H1 (cell line): Measurements from ENCODE around the gene ZFPL1. TPM values are rescaled to one million over a fixed set of nuclear protein-coding genes. Genes with fewer than 3 reads are reported as not detected.

Experiments
- CTCF ChIA-PET: fragments of 300-600 bp; sonication (Branson Sonifier 250); formaldehyde crosslinking; loops from one replicate; lab custom pipeline; 2021; ENCODE audit not compliant: partially characterized antibody; lab: Charles Lee
- POLR2A ChIA-PET: fragments of 300-600 bp; sonication (Branson Sonifier 250); formaldehyde crosslinking; loops from one replicate; lab custom pipeline; 2021; ENCODE audit warnings: inconsistent platforms; ENCODE audit not compliant: partially characterized antibody; lab: Charles Lee
- DNase-seq, 2 experiments: peaks; one replicate each; pipeline versions ENCODE4 v3.0.0 to v3.0.0-alpha.2; 2010 to 2022; ENCODE audit warnings: low spot score in 2 of 2, low read depth in 1 of 2, mixed read lengths in 1 of 2
- FAIRE-seq: peaks from 2 replicates; lab custom pipeline; 2011; peaks lifted over from hg19 to GRCh38; lab: Jason Lieb, UNC
- H2AFZ ChIP-seq: 2 replicates; pipeline ENCODE4 v1.8.1; 2012; ENCODE audit warnings: low read length, inconsistent platforms
- H2AK5ac ChIP-seq: 2 replicates; pipeline ENCODE4 v1.6.1; 2013; ENCODE audit warnings: low read depth, low read length
- H2BK120ac ChIP-seq: replicated peaks from 2 replicates; pipeline ENCODE3; 2013; ENCODE audit warnings: low read depth, low read length, inconsistent platforms
- H2BK12ac ChIP-seq: 2 replicates; pipeline ENCODE4 v1.6.1; 2013; ENCODE audit warnings: low read depth, low read length
- H2BK15ac ChIP-seq: 2 replicates; pipeline ENCODE4 v1.6.1; 2013; ENCODE audit warnings: low read length
- H2BK20ac ChIP-seq: 2 replicates; pipeline ENCODE4 v1.6.1; 2013; ENCODE audit warnings: low read length
- H2BK5ac ChIP-seq: 2 replicates; pipeline ENCODE4 v1.6.1; 2013; ENCODE audit warnings: low read depth, low read length
- H3K14ac ChIP-seq: 2 replicates; pipeline ENCODE4 v1.6.1; 2013; ENCODE audit warnings: inconsistent platforms; ENCODE audit not compliant: insufficient read length
- H3K18ac ChIP-seq: 2 replicates; pipeline ENCODE4 v1.6.1; 2013; ENCODE audit warnings: low read length; ENCODE audit errors: extremely low read depth
- H3K23ac ChIP-seq: 2 replicates; pipeline ENCODE4 v1.6.1; 2013; ENCODE audit warnings: inconsistent platforms; ENCODE audit not compliant: insufficient read length
- H3K23me2 ChIP-seq: 2 replicates; pipeline ENCODE4 v1.6.1; 2013; ENCODE audit warnings: low read depth, low read length
- H3K27ac ChIP-seq: 2 replicates; pipeline ENCODE4 v1.6.1; 2011; ENCODE audit warnings: low read depth, low read length, inconsistent platforms
- H3K27me3 ChIP-seq, 4 experiments: replicated peaks in 1 of 4; 1 replicate in 1 of 4; 2 replicates in 3 of 4; pipeline versions ENCODE4 v1.6.1 to v1.8.1; 2011 to 2013; ENCODE audit warnings: low read length in 3 of 4, mild to moderate bottlenecking in 3 of 4, inconsistent platforms in 2 of 4, mixed read lengths in 2 of 4, moderate library complexity in 1 of 4; ENCODE audit not compliant: control insufficient read depth in 3 of 4, insufficient read depth in 3 of 4; ENCODE audit errors: extremely low read depth in 1 of 4
- H3K36me3 ChIP-seq, 4 experiments: 2 replicates each; pipeline versions ENCODE4 v1.6.1 to v1.8.1; 2011 to 2013; ENCODE audit warnings: mild to moderate bottlenecking in 4 of 4, low read length in 3 of 4, moderate library complexity in 2 of 4, control low read depth in 1 of 4, inconsistent platforms in 1 of 4; ENCODE audit not compliant: insufficient read depth in 4 of 4, control insufficient read depth in 2 of 4
- H3K4ac ChIP-seq: replicated peaks from 2 replicates; pipeline ENCODE3; 2013; ENCODE audit warnings: low read length, low read depth, mixed read lengths, inconsistent platforms; ENCODE audit not compliant: insufficient read length
- H3K4me1 ChIP-seq, 4 experiments: replicated peaks in 1 of 4; 1 replicate in 1 of 4; 2 replicates in 3 of 4; pipeline versions ENCODE4 v1.6.1 to v1.8.1; 2011 to 2013; ENCODE audit warnings: low read length in 3 of 4, inconsistent platforms in 2 of 4, mixed read lengths in 1 of 4; ENCODE audit not compliant: insufficient read depth in 4 of 4, control insufficient read depth in 3 of 4
- H3K4me2 ChIP-seq, 2 experiments: 2 replicates each; pipeline versions ENCODE4 v1.6.1 to v1.8.1; 2011 to 2013; ENCODE audit warnings: low read depth in 2 of 2, low read length in 2 of 2, control low read depth in 1 of 2, inconsistent platforms in 1 of 2, mild to moderate bottlenecking in 1 of 2; ENCODE audit not compliant: insufficient read depth in 1 of 2
- H3K4me3 ChIP-seq, 4 experiments: fragments of 200-600, 300-600 bp in 1 of 4; sonication (generic), shearing (Covaris generic), sonication (Bioruptor Twin) in 1 of 4; 2 replicates each; pipeline versions ENCODE4 v1.5.1 to v1.8.1; 2011 to 2016; ENCODE audit warnings: low read length in 4 of 4, low read depth in 3 of 4, control low read depth in 2 of 4, inconsistent platforms in 2 of 4, mild to moderate bottlenecking in 2 of 4, mixed read lengths in 1 of 4, moderate library complexity in 1 of 4; ENCODE audit not compliant: insufficient read depth in 2 of 4; ENCODE audit errors: extremely low read depth in 1 of 4
- H3K56ac ChIP-seq: replicated peaks from 2 replicates; pipeline ENCODE3; 2013; ENCODE audit warnings: low read depth, mild to moderate bottlenecking, mixed read lengths, low read length, inconsistent platforms; ENCODE audit not compliant: insufficient read length
- H3K79me1 ChIP-seq: 2 replicates; pipeline ENCODE4 v1.6.1; 2013; ENCODE audit warnings: low read depth, low read length, control low read depth
- H3K79me2 ChIP-seq, 2 experiments: 2 replicates each; pipeline versions ENCODE4 v1.6.1 to v1.8.1; 2012 to 2013; ENCODE audit warnings: low read length in 2 of 2, mild to moderate bottlenecking in 2 of 2, inconsistent platforms in 1 of 2; ENCODE audit not compliant: insufficient read depth in 2 of 2, control insufficient read depth in 1 of 2
- H3K9ac ChIP-seq, 4 experiments: replicated peaks in 1 of 4; 1 replicate in 1 of 4; 2 replicates in 3 of 4; pipeline versions ENCODE4 v1.6.1 to v1.8.1; 2011 to 2013; ENCODE audit warnings: low read depth in 3 of 4, low read length in 3 of 4, control low read depth in 2 of 4, mild to moderate bottlenecking in 2 of 4, moderate library complexity in 2 of 4, inconsistent platforms in 1 of 4; ENCODE audit errors: extremely low read depth in 1 of 4
- H3K9me3 ChIP-seq, 2 experiments: 2 replicates each; pipeline versions ENCODE4 v1.6.1 to v1.8.1; 2012 to 2013; ENCODE audit warnings: mild to moderate bottlenecking in 2 of 2, moderate library complexity in 2 of 2, control low read depth in 1 of 2, inconsistent platforms in 1 of 2, low read depth in 1 of 2, low read length in 1 of 2, mixed read lengths in 1 of 2; ENCODE audit not compliant: insufficient read depth in 2 of 2
- H4K20me1 ChIP-seq, 2 experiments: replicated peaks in 1 of 2; 2 replicates each; pipeline versions ENCODE3 to v1.8.1; 2011 to 2013; ENCODE audit warnings: inconsistent platforms in 2 of 2, low read length in 2 of 2, mild to moderate bottlenecking in 1 of 2; ENCODE audit not compliant: insufficient read depth in 2 of 2, control insufficient read depth in 1 of 2
- H4K5ac ChIP-seq: 2 replicates; pipeline ENCODE4 v1.6.1; 2013; ENCODE audit warnings: low read length, low read depth, mixed read lengths, inconsistent platforms; ENCODE audit not compliant: insufficient read length
- H4K8ac ChIP-seq: 2 replicates; pipeline ENCODE4 v1.8.0; 2013; ENCODE audit warnings: mild to moderate bottlenecking, moderate library complexity, low read length, inconsistent platforms; ENCODE audit not compliant: insufficient read depth; ENCODE audit errors: extremely low read depth
- H4K91ac ChIP-seq: replicated peaks from 2 replicates; pipeline ENCODE3; 2013; ENCODE audit warnings: low read length, mixed read lengths, inconsistent platforms; ENCODE audit not compliant: insufficient read length
- RAD21 ChIP-seq, 2 experiments: IDR thresholded peaks in 1 of 2; conservative IDR thresholded peaks in 1 of 2; 2 replicates each; pipeline ENCODE4 v1.6.1; 2011; ENCODE audit warnings: low read depth in 2 of 2, low read length in 2 of 2, improper control_type of control experiment in 1 of 2, inconsistent platforms in 1 of 2, mild to moderate bottlenecking in 1 of 2, moderate library complexity in 1 of 2
- SIX5 ChIP-seq: IDR thresholded peaks from 2 replicates; pipeline ENCODE4 v1.6.1; 2011; ENCODE audit warnings: mild to moderate bottlenecking, low read depth, low read length
- TAF7 ChIP-seq: optimal IDR thresholded peaks from 2 replicates; pipeline ENCODE3; 2011; ENCODE audit warnings: low read depth, mild to moderate bottlenecking, inconsistent platforms, low read length, moderate library complexity, borderline replicate concordance
- TCF12 ChIP-seq: IDR thresholded peaks from 2 replicates; pipeline ENCODE4 v1.6.1; 2011; ENCODE audit warnings: low read depth, mild to moderate bottlenecking, low read length
- WGBS, 2 experiments: shearing (Covaris generic) in 1 of 2; methylation state at CpG; one replicate each; pipeline versions ENCODE4 v1.1.6 to v1.1.7; 2013 to 2015; ENCODE audit warnings: low lambda C conversion rate in 2 of 2, mixed read lengths in 2 of 2, inconsistent platforms in 1 of 2, low coverage in 1 of 2, missing lambda C conversion rate in 1 of 2; ENCODE audit not compliant: insufficient replicate concordance in 2 of 2, insufficient coverage in 1 of 2, insufficient read length in 1 of 2; ENCODE audit errors: extremely low coverage in 1 of 2, missing lambda C conversion rate in 1 of 2; 5-methylcytosine and 5-hydroxymethylcytosine counted together
- polyA plus RNA-seq, 7 experiments: library from polyadenylated mRNA; depleted of rRNA in 3 of 7; stranded (reverse) in 5 of 7; unstranded in 2 of 7; fragments of >200 nt in 5 of 7; fragments of 200-250 nt in 2 of 7; gene quantifications; 1 replicate in 5 of 7; 2 replicates in 1 of 7; 4 replicates in 1 of 7; pipeline versions ENCODE4 v1.2.1 to v1.2.3, GENCODE V29; 2011 to 2013; ENCODE audit warnings: missing spikeins in 2 of 7, mixed read lengths in 2 of 7
- total RNA-seq: library from RNA; stranded (reverse); fragmentation: NEBNext Ultra II Directional; extraction: Animal tissue kit (Norgen Biotek cat#: 25700); gene quantifications from 2 replicates; pipeline ENCODE4 v1.2.1, GENCODE V29; 2021

The ZFPL1 gene
- total and polyA plus RNA-seq, 2 of the 8 experiments (the other 6 are each of a cell fraction or from before 2014, with no cell fraction given), result 21.5 to 76.8 TPM

- Histone ChIP-seq H3K79me2 (no peaks in the 10 kb centered on the region), H2BK5ac (no peak overlapping the region), H3K14ac (no peak overlapping the region), H3K18ac (no peak overlapping the region), H3K9me3 (no peaks in the 10 kb centered on the region), H2AFZ (no peak overlapping the region), H2BK20ac (no peak overlapping the region), H4K8ac (no peak overlapping the region), H3K27ac (no peak overlapping the region), H3K4me2 (no peak overlapping the region), H3K9ac (no peak overlapping the region), H3K79me1 (no peaks in the 10 kb centered on the region), H3K4me3 (no peak overlapping the region), H4K20me1 (no peaks in the 10 kb centered on the region), H2BK12ac (no peak overlapping the region), H4K91ac (no peak overlapping the region), H3K23ac (no peak overlapping the region), H3K56ac (no peak overlapping the region), H4K5ac (no peak overlapping the region), H3K23me2 (no peaks in the 10 kb centered on the region; the same call in 1 of the 2 replicates), H3K4me1 (peaks cover 0 to 10% (median 7%) of the 10 kb centered on the region in 4 experiments; a peak in 5 of 7 replicates), H2AK5ac (no peak overlapping the region), H3K27me3 (peaks cover 0 to 9% (median 3%) of the 10 kb centered on the region in 4 experiments; a peak in 3 of 7 replicates), H3K36me3 (no peaks in the 10 kb centered on the region), H3K4ac (no peak overlapping the region), H2BK15ac (no peak overlapping the region), H2BK120ac (no peak overlapping the region)
- CTCF ChIA-PET, result interaction anchor here (0.7 to 1.6 kb wide), 4 partner anchors 13 to 66 kb away, joined by 3 to 5 read pairs (median 4); no protein-coding TSS in a partner anchor
- TF ChIP-seq RAD21 (IDR thresholded peaks at IDR 0.05 in 1 of 2, conservative IDR thresholded peaks at IDR 0.05 in 1 of 2; ENCODE audit: low read depth in 2 of 2, low read length in 2 of 2) (no peak), SIX5 (no peak), TAF7 (no peak), TCF12 (no peak)
- WGBS, 2 experiments, result 83% methylated on average over 8 of the region's 9 CpGs; no CpG with 5 or more reads in 1 of the 2 experiments
- no peak for DNase-seq
- POLR2A ChIA-PET, result no interaction called here
- FAIRE-seq, result no peak
Measured at GRCh38 chr11:65051398-65051858, 32.6 kb upstream of the ZFPL1 start.
